Suprapubic skin (tissue), 4 donors: Measurements from ENCODE around the gene DSCAML1.

Experiments
- POLR2A ChIP-seq, 2 donors: fragments of 450-650 bp; IDR thresholded peaks; one replicate each; pipeline ENCODE4 v1.6.1; 2017; ENCODE audit warnings: antibody characterized with exemption in 2 of 2, mild to moderate bottlenecking in 2 of 2, moderate library complexity in 2 of 2
- POLR2AphosphoS5 ChIP-seq, 3 donors: sonication (generic); formaldehyde crosslinking; IDR thresholded peaks; one replicate each; pipeline ENCODE4 v1.6.1; 2017; ENCODE audit warnings: antibody characterized with exemption in 3 of 3
- TF ChIP-seq, protein P1 (sequence below), 2 donors: fragments of 200-600 bp in 1 of 2; fragments of 450-650 bp in 1 of 2; sonication (generic) in 1 of 2; IDR thresholded peaks; one replicate each; pipeline ENCODE4 v1.5.1; 2016 to 2019; ENCODE audit warnings: antibody characterized with exemption in 2 of 2, mild to moderate bottlenecking in 1 of 2, moderate library complexity in 1 of 2

DNA sequence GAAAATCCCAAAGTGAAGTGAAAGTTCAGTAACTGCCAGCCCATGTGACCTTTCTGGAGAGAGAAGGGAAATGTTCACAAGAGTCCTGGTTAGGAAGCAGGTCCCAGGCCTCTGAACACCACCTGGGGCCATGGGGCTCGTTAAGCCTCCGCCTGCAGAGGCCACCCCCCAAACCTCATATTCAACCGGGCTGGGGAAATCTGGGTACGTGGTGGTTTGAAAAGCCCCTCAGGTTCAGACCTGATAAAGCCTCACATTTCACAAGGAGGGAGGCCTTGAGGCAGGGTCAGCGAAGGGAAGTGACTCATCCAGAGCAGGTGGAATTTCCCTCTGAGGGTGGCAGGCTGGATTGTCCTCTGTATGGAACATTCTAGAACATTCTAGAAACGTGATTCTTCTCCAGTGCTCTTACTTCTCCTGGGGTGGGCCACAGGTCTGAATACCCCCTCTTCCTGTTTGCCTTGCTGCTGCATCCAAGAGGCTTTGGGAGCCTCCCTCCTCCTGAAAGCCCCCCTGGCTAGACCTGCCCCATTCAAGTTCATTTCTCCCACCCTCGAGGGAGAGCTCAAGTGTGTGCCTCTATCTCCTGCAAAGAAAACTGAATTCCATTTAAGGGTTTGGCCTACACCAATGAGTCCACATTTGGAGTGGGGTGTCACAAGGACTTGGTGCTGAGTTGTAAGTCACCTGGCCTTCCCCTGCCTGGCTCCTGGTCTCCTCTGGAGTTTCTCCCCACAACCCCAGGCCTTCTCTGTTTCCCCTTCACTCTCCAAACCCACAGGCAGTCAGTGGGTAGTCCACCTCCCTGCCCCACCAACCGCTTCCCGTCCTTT is 21.2 kb upstream of the DSCAML1 start:
- TF ChIP-seq POLR2A (IDR thresholded peaks at IDR 0.05), result no peak
- TF ChIP-seq POLR2AphosphoS5 (IDR thresholded peaks at IDR 0.05), result no peak
- TF ChIP-seq, protein P1, sequence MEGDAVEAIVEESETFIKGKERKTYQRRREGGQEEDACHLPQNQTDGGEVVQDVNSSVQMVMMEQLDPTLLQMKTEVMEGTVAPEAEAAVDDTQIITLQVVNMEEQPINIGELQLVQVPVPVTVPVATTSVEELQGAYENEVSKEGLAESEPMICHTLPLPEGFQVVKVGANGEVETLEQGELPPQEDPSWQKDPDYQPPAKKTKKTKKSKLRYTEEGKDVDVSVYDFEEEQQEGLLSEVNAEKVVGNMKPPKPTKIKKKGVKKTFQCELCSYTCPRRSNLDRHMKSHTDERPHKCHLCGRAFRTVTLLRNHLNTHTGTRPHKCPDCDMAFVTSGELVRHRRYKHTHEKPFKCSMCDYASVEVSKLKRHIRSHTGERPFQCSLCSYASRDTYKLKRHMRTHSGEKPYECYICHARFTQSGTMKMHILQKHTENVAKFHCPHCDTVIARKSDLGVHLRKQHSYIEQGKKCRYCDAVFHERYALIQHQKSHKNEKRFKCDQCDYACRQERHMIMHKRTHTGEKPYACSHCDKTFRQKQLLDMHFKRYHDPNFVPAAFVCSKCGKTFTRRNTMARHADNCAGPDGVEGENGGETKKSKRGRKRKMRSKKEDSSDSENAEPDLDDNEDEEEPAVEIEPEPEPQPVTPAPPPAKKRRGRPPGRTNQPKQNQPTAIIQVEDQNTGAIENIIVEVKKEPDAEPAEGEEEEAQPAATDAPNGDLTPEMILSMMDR (IDR thresholded peaks at IDR 0.05), result no peak
